CD4-positive, CD25-positive, alpha-beta regulatory T cell (primary cell): ENCODE results near the gene FAM240A. TPM values are rescaled to one million over a fixed set of nuclear protein-coding genes. Genes with fewer than 3 reads are reported as not detected.
A peak's percentile ranks its signal among the peaks of the same experiment; 100 is the strongest.

Source experiments
- ATAC-seq, 2 donors: fragments of 150-1000 bp; cut with Tn5 transposase; one replicate each; pipeline ENCODE4 v1.10.0; 2021; ENCODE audit warnings: low read depth in 2 of 2, moderate number of reproducible peaks in 2 of 2, moderate library complexity in 1 of 2
- DNase-seq, 3 donors: peaks; one replicate each; pipeline versions ENCODE4 v3.0.0 to v3.0.0-alpha.2; 2012 to 2022; ENCODE audit warnings: mixed read lengths in 1 of 3
- H3K27ac ChIP-seq: one replicate; pipeline ENCODE4 v1.7.0; 2013; ENCODE audit warnings: mild to moderate bottlenecking, low read length; ENCODE audit not compliant: insufficient read depth, poor library complexity, severe bottlenecking
- H3K27me3 ChIP-seq: one replicate; pipeline ENCODE4 v1.7.0; 2013; ENCODE audit warnings: low read length; ENCODE audit not compliant: control insufficient read depth, insufficient read depth
- H3K36me3 ChIP-seq: one replicate; pipeline ENCODE4 v1.7.0; 2013; ENCODE audit warnings: mild to moderate bottlenecking, low read length, moderate library complexity; ENCODE audit not compliant: control insufficient read depth, insufficient read depth
- H3K4me1 ChIP-seq: 2 replicates; pipeline ENCODE4 v1.7.0; 2013; ENCODE audit warnings: mild to moderate bottlenecking, low read length; ENCODE audit not compliant: insufficient read depth, control insufficient read depth, poor library complexity, severe bottlenecking
- H3K4me3 ChIP-seq: one replicate; pipeline ENCODE4 v1.7.0; 2013; ENCODE audit warnings: low read depth, mild to moderate bottlenecking, low read length, moderate library complexity
- H3K9me3 ChIP-seq, 2 experiments: 1 replicate in 1 of 2; 2 replicates in 1 of 2; pipeline ENCODE4 v1.7.0; 2013; ENCODE audit warnings: low read length in 2 of 2, mild to moderate bottlenecking in 1 of 2, moderate library complexity in 1 of 2; ENCODE audit not compliant: control insufficient read depth in 2 of 2
- H3K27ac Mint-ChIP-seq, 3 donors: one replicate each; pipeline ENCODE4 v1.8.0; 2020 to 2022; ENCODE audit warnings: mild to moderate bottlenecking in 3 of 3, mixed read lengths in 3 of 3, moderate library complexity in 2 of 3
- H3K27me3 Mint-ChIP-seq: one replicate; pipeline ENCODE4 v1.8.0; 2022; ENCODE audit warnings: mild to moderate bottlenecking, mixed read lengths
- H3K36me3 Mint-ChIP-seq: one replicate; pipeline ENCODE4 v1.8.0; 2020; ENCODE audit warnings: mixed read lengths
- H3K4me1 Mint-ChIP-seq, 4 donors: one replicate each; pipeline ENCODE4 v1.8.0; 2020 to 2022; ENCODE audit warnings: mixed read lengths in 4 of 4, mild to moderate bottlenecking in 1 of 4
- H3K4me3 Mint-ChIP-seq, 4 donors: one replicate each; pipeline ENCODE4 v1.8.0; 2020 to 2022; ENCODE audit warnings: mild to moderate bottlenecking in 4 of 4, mixed read lengths in 4 of 4, moderate library complexity in 3 of 4
- H3K9me3 Mint-ChIP-seq, 7 donors: one replicate each; pipeline ENCODE4 v1.8.0; 2020 to 2022; ENCODE audit warnings: mixed read lengths in 7 of 7, mild to moderate bottlenecking in 3 of 7, moderate library complexity in 2 of 7
- polyA plus RNA-seq, 4 donors: library from polyadenylated mRNA; unstranded; fragments of 300-500 nt; fragmentation: Illumina TruSeq; gene quantifications; one replicate each; pipeline ENCODE4 v1.2.3, GENCODE V29; 2021
- total RNA-seq: library from RNA; stranded (reverse); gene quantifications from one replicate; pipeline ENCODE4 v1.2.3, GENCODE V29; 2022

FAM240A gene
- total and polyA plus RNA-seq, 5 donors from 2014 or later: not detected

DNA sequence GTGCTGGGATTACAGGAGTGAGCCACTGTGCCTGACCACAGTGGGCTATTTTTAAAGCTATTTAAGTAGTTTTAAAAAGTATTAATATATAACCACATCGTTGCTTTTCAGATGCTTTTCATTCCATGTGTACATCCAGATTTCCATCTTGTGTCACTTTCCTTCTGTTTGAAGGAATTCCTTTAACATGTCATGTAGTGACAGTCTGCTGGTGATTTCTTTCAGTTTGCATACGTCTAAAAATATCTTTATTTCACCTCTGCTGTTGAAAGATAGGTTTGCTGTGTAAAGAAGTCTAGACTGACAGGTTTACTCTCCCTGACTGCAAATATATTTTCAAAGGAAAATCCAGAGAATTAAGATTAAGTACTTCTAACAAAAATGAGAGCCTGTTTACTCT is 12.2 kb downstream of the FAM240A start:
- ATAC-seq (no peak), DNase-seq (no peak)
- peaks cover 13% of the 10 kb centered on the region for H3K27me3 ChIP-seq
- peaks cover 0 to 13% (median 4%) of the 10 kb centered on the region in 4 donors for H3K4me1 Mint-ChIP-seq
- H3K9me3 ChIP-seq: no peaks in the 10 kb centered on the region
- H3K4me3 Mint-ChIP-seq: no peak overlapping the region
- no peak overlapping the region for H3K27ac ChIP-seq
- H3K4me1 ChIP-seq: peaks cover 5% of the 10 kb centered on the region
- peaks cover 54% of the 10 kb centered on the region for H3K27me3 Mint-ChIP-seq
- no peak overlapping the region for H3K4me3 ChIP-seq
- no peaks in the 10 kb centered on the region for H3K36me3 Mint-ChIP-seq
- H3K36me3 ChIP-seq: no peaks in the 10 kb centered on the region
- no peaks in the 10 kb centered on the region for H3K9me3 Mint-ChIP-seq
- no peak overlapping the region for H3K27ac Mint-ChIP-seq

GRCh38 chr3:46624975-46625490 is 12.7 kb downstream of the FAM240A start:
- no peak for DNase-seq
- peaks cover 10% of the 10 kb centered on the region for H3K4me1 ChIP-seq
- H3K4me3 Mint-ChIP-seq: no peak overlapping the region
- peaks cover 13% of the 10 kb centered on the region for H3K27me3 ChIP-seq
- no peak overlapping the region for H3K27ac Mint-ChIP-seq
- peaks cover under 1 to 17% (median 8%) of the 10 kb centered on the region in 4 donors for H3K4me1 Mint-ChIP-seq
- no peaks in the 10 kb centered on the region for H3K36me3 ChIP-seq
- peaks cover 49% of the 10 kb centered on the region for H3K27me3 Mint-ChIP-seq
- no peaks in the 10 kb centered on the region for H3K9me3 ChIP-seq
- H3K4me3 ChIP-seq: no peak overlapping the region
- no peaks in the 10 kb centered on the region for H3K36me3 Mint-ChIP-seq
- H3K9me3 Mint-ChIP-seq: no peaks in the 10 kb centered on the region
- no peak for ATAC-seq
- H3K27ac ChIP-seq: no peak overlapping the region

GRCh38 chr3:46626039-46626438 is 13.7 kb downstream of the FAM240A start:
- H3K27me3 ChIP-seq: peaks cover 13% of the 10 kb centered on the region
- no peak overlapping the region for H3K4me3 ChIP-seq
- Mint-ChIP-seq H3K4me1 (peaks cover 4 to 21% (median 11%) of the 10 kb centered on the region in 4 donors), H3K9me3 (no peaks in the 10 kb centered on the region), H3K4me3 (no peak overlapping the region), H3K27me3 (peaks cover 40% of the 10 kb centered on the region), H3K27ac (no peak overlapping the region), H3K36me3 (no peaks in the 10 kb centered on the region)
- DNase-seq (no peak), ATAC-seq (no peak)
- no peak overlapping the region for H3K27ac ChIP-seq
- H3K36me3 ChIP-seq: no peaks in the 10 kb centered on the region
- H3K9me3 ChIP-seq: no peaks in the 10 kb centered on the region
- peaks cover 15% of the 10 kb centered on the region for H3K4me1 ChIP-seq

DNA sequence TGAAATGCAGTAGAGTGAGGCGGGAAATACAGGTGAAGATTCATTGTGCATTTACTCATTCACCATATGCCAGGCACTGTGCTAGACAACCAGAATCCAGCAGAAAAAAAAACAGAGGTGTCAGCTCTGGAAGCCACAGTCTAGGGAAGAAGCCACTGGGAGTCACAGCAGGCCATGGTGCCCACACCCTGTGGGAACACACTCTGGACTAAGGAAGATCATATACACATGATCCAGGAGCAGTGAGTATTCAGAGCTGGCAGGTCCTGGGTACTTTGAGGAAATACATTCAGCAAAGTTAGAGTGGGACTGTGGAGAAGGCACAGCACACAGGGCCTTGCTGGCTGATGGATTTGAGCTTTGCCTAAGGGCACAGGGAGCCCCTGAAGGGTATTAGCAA is 14.8 kb downstream of the FAM240A start:
- ATAC-seq: no peak
- peaks cover 15% of the 10 kb centered on the region for H3K4me1 ChIP-seq
- no peak overlapping the region for H3K4me3 ChIP-seq
- no peak overlapping the region for H3K27ac Mint-ChIP-seq
- H3K9me3 ChIP-seq: no peaks in the 10 kb centered on the region
- no peaks in the 10 kb centered on the region for H3K36me3 Mint-ChIP-seq
- H3K9me3 Mint-ChIP-seq: no peaks in the 10 kb centered on the region
- H3K4me3 Mint-ChIP-seq: no peak overlapping the region
- peaks cover 4 to 21% (median 11%) of the 10 kb centered on the region in 4 donors for H3K4me1 Mint-ChIP-seq
- H3K27ac ChIP-seq: no peak overlapping the region
- H3K27me3 Mint-ChIP-seq: peaks cover 34% of the 10 kb centered on the region
- no peak for DNase-seq
- H3K36me3 ChIP-seq: no peaks in the 10 kb centered on the region
- H3K27me3 ChIP-seq: peaks cover 13% of the 10 kb centered on the region

DNA sequence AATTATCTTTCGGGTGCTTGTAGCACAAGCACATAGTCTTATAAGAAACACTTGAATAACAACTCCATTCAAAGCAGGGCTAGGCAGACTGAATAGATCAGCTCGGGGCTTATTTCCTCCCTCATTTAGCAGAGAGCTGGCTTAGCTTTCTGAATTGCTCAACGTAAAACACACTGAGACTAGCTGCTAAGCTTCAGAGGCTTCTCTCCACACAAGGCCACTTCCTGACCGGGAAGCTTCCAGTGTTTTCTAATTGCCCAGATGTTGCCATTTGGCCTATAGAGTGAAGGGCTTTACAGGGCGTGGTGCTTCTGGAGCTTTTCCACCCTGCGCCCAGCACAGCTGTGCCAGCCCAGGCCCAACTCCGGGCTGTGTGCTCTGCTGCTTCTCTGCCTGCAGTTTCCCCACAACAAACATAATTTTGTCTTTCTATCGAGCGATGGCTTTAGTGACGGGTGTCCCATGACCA is 16.6 kb downstream of the FAM240A start:
- Mint-ChIP-seq H3K4me3 (peak overlapping the region in 3 of 4 donors; percentile 74 to 77 (median 75)), H3K27ac (peak overlapping the region in 2 of 3 donors; percentile 87 to 93), H3K9me3 (no peaks in the 10 kb centered on the region), H3K36me3 (no peaks in the 10 kb centered on the region), H3K4me1 (peaks cover 4 to 21% (median 11%) of the 10 kb centered on the region in 4 donors), H3K27me3 (peaks cover 19% of the 10 kb centered on the region)
- Histone ChIP-seq H3K4me3 (no peak overlapping the region), H3K4me1 (peaks cover 15% of the 10 kb centered on the region), H3K36me3 (no peaks in the 10 kb centered on the region), H3K9me3 (no peaks in the 10 kb centered on the region), H3K27ac (no peak overlapping the region), H3K27me3 (peaks cover 7% of the 10 kb centered on the region)
- ATAC-seq (no peak), DNase-seq (no peak)

DNA sequence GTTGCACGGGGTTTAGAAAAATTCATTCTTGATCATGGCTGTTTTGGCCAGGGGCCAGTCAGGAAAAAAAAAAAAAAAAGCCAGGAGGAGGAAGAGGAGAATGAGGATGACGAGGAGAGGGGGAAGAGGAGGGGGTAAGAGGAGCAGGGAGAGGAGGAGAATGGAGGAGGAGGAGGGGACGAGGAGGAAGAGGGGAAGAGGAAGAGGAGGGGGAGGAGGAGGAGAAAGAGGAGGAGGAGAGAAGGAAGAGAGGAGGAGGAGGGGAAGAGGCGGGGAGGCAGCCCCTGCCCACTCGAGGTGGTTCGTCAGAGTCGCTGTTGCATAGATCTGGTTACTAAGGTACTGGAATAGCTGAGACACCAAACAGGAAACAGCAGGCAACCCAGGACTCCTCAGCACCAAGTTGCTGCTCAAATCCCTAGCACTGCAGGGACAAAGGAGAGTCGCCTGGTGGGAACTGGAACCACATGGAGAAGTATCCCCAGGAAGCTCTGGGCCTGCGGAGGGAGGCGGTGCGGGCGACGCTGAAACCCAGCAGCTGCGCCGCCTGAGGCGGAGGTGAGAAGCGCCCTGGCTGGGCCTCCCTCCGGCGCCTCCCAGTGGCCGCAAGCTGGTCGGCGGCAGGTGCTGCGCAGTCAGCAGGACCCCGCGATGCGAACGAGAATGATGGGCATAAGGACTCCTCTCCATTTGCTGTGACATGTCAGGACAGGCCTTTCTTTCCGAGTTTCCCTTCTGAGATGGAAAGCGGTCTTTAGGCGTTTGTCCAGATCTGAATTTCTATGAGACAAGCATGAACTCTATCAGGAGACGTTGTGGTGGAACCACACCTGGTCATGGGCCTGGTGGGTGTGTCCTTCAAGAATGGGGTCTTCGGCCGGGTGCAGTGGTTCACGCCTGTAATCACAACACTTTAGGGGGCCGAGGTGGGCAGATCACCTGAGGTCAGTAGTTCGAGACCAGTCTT is 17.5 kb downstream of the FAM240A start:
- Histone ChIP-seq H3K27ac (no peak overlapping the region), H3K27me3 (peaks cover 5% of the 10 kb centered on the region), H3K9me3 (no peaks in the 10 kb centered on the region), H3K4me1 (peaks cover 15% of the 10 kb centered on the region), H3K4me3 (peak overlapping the region; percentile 66), H3K36me3 (no peaks in the 10 kb centered on the region)
- DNase-seq (peak; percentile 58 to 80 (median 76)), ATAC-seq (peak; percentile 94 to 97)
- Mint-ChIP-seq H3K27ac (peak overlapping the region; percentile 79 to 93 (median 87)), H3K36me3 (no peaks in the 10 kb centered on the region), H3K27me3 (peaks cover 13% of the 10 kb centered on the region), H3K9me3 (no peaks in the 10 kb centered on the region), H3K4me3 (peak overlapping the region in 3 of 4 donors; percentile 74 to 77 (median 75)), H3K4me1 (peaks cover 4 to 21% (median 11%) of the 10 kb centered on the region in 4 donors)

- Histone ChIP-seq H3K9me3 (no peaks in the 10 kb centered on the region), H3K27ac (no peak overlapping the region), H3K36me3 (no peaks in the 10 kb centered on the region), H3K4me3 (no peak overlapping the region), H3K27me3 (peaks cover 2% of the 10 kb centered on the region), H3K4me1 (peaks cover 15% of the 10 kb centered on the region)
- no peaks in the 10 kb centered on the region for H3K9me3 Mint-ChIP-seq
- H3K27ac Mint-ChIP-seq: no peak overlapping the region
- ATAC-seq: no peak
- H3K36me3 Mint-ChIP-seq: no peaks in the 10 kb centered on the region
- peaks cover 7% of the 10 kb centered on the region for H3K27me3 Mint-ChIP-seq
- DNase-seq: no peak
- peaks cover 4 to 19% (median 11%) of the 10 kb centered on the region in 4 donors for H3K4me1 Mint-ChIP-seq
- no peak overlapping the region for H3K4me3 Mint-ChIP-seq
Observed at GRCh38 chr3:46632792-46633191, 20.5 kb downstream of the FAM240A start.
